ENCODE data around the gene GIT2. TPM values are rescaled to one million over a fixed set of nuclear protein-coding genes. Genes with fewer than 3 reads are reported as not detected.

The GIT2 gene
- total and polyA plus RNA-seq, 2 of the 8 experiments (the other 6 are each of a cell fraction or from before 2014, with no cell fraction given), result 9.6 to 20.7 TPM

DNA sequence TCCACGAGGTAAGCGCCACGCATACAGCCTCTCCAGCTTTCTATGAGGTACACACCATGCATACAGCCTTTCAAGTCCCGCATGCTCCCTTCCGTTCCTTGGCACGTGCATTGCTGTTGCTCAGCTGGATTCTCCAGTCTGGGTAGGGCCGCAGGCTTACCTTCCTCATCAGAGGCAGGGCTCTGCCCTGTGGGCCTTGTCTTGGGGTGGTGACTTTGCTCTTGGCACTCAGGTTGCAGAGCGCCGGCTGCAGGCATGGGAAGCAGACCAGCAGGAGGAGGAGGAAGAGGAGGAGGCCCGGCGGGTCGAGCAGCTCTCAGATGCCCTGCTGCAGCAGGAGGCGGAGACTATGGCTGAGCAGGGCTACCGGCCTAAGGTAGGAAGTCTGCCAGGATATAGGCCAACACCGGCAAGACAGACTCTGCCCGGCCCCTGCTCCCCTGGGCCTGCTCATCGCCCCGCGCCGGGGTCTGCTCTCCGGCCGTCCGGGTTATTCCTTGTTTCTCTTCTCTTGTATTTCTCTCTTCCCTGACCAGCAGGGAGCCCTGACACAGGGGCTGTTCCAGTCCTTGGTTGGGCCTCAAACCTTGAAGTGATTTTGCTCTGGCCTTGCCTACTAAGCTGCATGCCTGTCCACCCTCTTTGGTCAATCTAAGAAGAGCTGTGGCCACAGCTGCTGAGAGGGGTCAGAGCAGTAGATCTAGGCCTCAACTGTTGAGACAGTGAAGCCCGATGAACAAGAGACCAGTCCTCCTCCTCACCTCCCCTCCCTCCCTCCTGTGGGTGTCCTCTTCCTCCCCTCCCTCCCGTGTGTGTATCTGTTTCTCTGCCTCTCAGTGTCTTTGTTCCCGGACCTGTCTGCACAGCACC, 80.8 kb downstream of the GIT2 start:
- Histone ChIP-seq H3K4me2 (ENCODE audit: insufficient read depth in 1 of 2, low read depth in 2 of 2, low read length in 2 of 2) (no peak overlapping the region), H3K79me1 (ENCODE audit: low read depth, low read length) (no peaks in the 10 kb centered on the region), H4K8ac (ENCODE audit: extremely low read depth, insufficient read depth, low read length) (no peak overlapping the region), H4K5ac (ENCODE audit: insufficient read length, low read depth, low read length) (no peak overlapping the region), H2BK12ac (ENCODE audit: low read depth, low read length) (no peak overlapping the region), H3K4me3 (ENCODE audit: extremely low read depth in 1 of 4, insufficient read depth in 2 of 4, low read depth in 3 of 4, low read length in 4 of 4) (no peak overlapping the region), H2BK15ac (ENCODE audit: low read length) (no peak overlapping the region), H3K79me2 (ENCODE audit: control insufficient read depth in 1 of 2, insufficient read depth in 2 of 2, low read length in 2 of 2) (no peaks in the 10 kb centered on the region), H4K91ac (replicated peaks; ENCODE audit: insufficient read length, low read length) (no peak overlapping the region), H3K27ac (ENCODE audit: low read depth, low read length) (no peak overlapping the region), H2BK20ac (ENCODE audit: low read length) (no peak overlapping the region), H3K56ac (replicated peaks; ENCODE audit: insufficient read length, low read depth, low read length) (no peak overlapping the region), H2AK5ac (ENCODE audit: low read depth, low read length) (no peak overlapping the region), H2AFZ (ENCODE audit: low read length) (no peak overlapping the region), H3K18ac (ENCODE audit: extremely low read depth, low read length) (no peak overlapping the region), H4K20me1 (replicated peaks in 1 of 2; ENCODE audit: control insufficient read depth in 1 of 2, insufficient read depth in 2 of 2, low read length in 2 of 2) (no peaks in the 10 kb centered on the region), H3K23ac (ENCODE audit: insufficient read length) (no peak overlapping the region), H3K27me3 (replicated peaks in 1 of 4; ENCODE audit: control insufficient read depth in 3 of 4, extremely low read depth in 1 of 4, insufficient read depth in 3 of 4, low read length in 3 of 4) (0 out of 7 replicates have a peak, but pooled peaks cover 0 to 1% (median 0%) of the 10 kb centered on the region in 4 experiments), H3K9ac (replicated peaks in 1 of 4; ENCODE audit: extremely low read depth in 1 of 4, low read depth in 3 of 4, low read length in 3 of 4) (no peak overlapping the region), H2BK120ac (replicated peaks; ENCODE audit: low read depth, low read length) (no peak overlapping the region), H3K23me2 (ENCODE audit: low read depth, low read length) (no peaks in the 10 kb centered on the region), H2BK5ac (ENCODE audit: low read depth, low read length) (no peak overlapping the region; the same call in 1 of the 2 replicates), H3K4me1 (replicated peaks in 1 of 4; ENCODE audit: control insufficient read depth in 3 of 4, insufficient read depth in 4 of 4, low read length in 3 of 4) (peaks cover 0 to 2% (median 0%) of the 10 kb centered on the region in 4 experiments; a peak in 1 of 7 replicates), H3K4ac (replicated peaks; ENCODE audit: insufficient read length, low read depth, low read length) (no peak overlapping the region), H3K36me3 (ENCODE audit: control insufficient read depth in 2 of 4, insufficient read depth in 4 of 4, low read length in 3 of 4) (no peaks in the 10 kb centered on the region), H3K9me3 (ENCODE audit: insufficient read depth in 2 of 2, low read depth in 1 of 2, low read length in 1 of 2) (peaks cover 0 to 3% of the 10 kb centered on the region in 2 experiments; a peak in 1 of 4 replicates), H3K14ac (ENCODE audit: insufficient read length) (no peak overlapping the region)
- POLR2A ChIA-PET (ENCODE audit: partially characterized antibody), result interaction anchor here (1.7 kb wide), 1 partner anchor 10 kb away, joined by 5 read pairs; no protein-coding TSS in a partner anchor
- FAIRE-seq, result no peak
- 87% methylated on average over 22 of the region's 26 CpGs; no CpG with 5 or more reads in 1 of the 2 experiments for WGBS, 2 experiments (ENCODE audit: extremely low coverage in 1 of 2, insufficient coverage in 1 of 2, insufficient read length in 1 of 2, insufficient replicate concordance in 2 of 2, low coverage in 1 of 2, low lambda C conversion rate in 2 of 2, missing lambda C conversion rate in 1 of 2)
- DNase-seq (ENCODE audit: low read depth in 1 of 2, low spot score in 2 of 2), result no peak
- TF ChIP-seq TAF1 (IDR thresholded peaks at IDR 0.05; ENCODE audit: low read depth, low read length) (no peak), ZNF274 (IDR thresholded peaks at IDR 0.05; ENCODE audit: borderline replicate concordance, extremely low read depth, low read length) (no peak), HDAC6 (IDR thresholded peaks at IDR 0.05; ENCODE audit: low read depth, low read length) (no peak), CBX8 (IDR thresholded peaks at IDR 0.05; ENCODE audit: borderline replicate concordance, low read depth, low read length) (no peak), CHD2 (IDR thresholded peaks at IDR 0.05; ENCODE audit: low read length) (no peak)
- TF ChIP-seq, protein P1, sequence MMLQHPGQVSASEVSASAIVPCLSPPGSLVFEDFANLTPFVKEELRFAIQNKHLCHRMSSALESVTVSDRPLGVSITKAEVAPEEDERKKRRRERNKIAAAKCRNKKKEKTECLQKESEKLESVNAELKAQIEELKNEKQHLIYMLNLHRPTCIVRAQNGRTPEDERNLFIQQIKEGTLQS (IDR thresholded peaks at IDR 0.05; ENCODE audit: insufficient read depth, low read depth, low read length), result no peak
- CTCF ChIA-PET (ENCODE audit: partially characterized antibody), result interaction anchor here (1.0 to 9.1 kb wide), 4 partner anchors 9 to 63 kb away, joined by 5 to 114 read pairs (median 30); no protein-coding TSS in a partner anchor
